GM19324 (cell line): ENCODE data around the gene NAALADL2.
A peak's percentile ranks its signal among the peaks of the same experiment; 100 is the strongest.
"Not testable (repeated sequence)": the region's sequence is repeated elsewhere in the genome, so short reads cannot be mapped to it uniquely, and the experiment has no call there.

Experiments
- ATAC-seq: cut with Tn5 transposase; IDR thresholded peaks from one replicate; pipeline ENCODE4 v1.9.1; 2021; ENCODE audit warnings: mild to moderate bottlenecking, moderate library complexity; ENCODE audit not compliant: unreplicated experiment, low FRiP score

The NAALADL2 gene

DNA sequence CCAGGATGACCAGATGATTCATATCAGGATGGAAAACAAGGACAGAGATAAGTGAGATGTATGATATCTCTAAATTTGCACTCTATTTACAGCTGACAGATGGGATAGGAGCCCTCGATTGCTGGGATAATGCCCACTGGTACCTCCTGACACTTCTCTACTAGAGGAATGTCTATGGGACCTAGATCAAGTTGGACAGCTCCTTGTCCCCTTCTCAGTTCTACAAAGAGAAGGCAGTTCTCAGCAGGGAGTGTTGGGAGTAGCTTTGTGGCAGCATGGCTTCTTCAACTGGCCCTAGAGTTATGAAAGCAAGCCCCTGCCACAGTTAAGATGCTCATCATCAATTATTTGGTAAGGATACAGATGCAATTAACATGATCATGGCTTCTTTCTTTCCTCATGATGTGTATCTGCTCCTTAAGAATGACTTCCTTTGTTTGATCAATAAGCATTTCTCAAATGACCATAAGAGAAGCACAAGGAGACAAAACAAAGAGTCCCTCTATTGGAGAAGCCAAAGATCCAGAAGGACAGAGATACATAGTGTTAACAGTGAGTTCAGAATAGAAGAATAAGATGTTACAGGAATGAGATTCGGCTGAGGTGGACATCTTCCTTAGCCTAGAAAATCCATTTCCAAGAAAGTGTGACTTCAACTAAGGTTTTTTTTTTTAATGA lies 481.3 kb downstream of the NAALADL2 start:
- ATAC-seq: no peak

DNA sequence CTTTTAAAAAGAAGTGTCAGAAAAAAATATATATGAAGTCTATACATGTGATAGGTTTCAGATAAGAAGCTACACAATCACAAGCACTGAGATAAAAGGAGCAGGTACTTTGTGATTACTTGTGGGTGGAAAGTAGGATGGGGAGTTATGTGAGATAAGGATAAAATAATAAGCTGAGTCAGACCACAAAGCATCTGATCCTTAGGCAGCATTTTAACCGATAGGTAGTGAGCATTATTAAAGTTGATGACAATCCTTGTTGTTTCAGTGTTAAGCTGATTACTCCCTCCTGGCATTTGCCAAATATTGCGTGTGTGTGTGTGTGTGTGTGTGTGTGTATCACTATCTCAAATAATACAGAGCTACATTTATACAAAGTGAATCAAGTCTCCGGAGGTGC lies 483.1 kb downstream of the NAALADL2 start:
- no peak for ATAC-seq

DNA sequence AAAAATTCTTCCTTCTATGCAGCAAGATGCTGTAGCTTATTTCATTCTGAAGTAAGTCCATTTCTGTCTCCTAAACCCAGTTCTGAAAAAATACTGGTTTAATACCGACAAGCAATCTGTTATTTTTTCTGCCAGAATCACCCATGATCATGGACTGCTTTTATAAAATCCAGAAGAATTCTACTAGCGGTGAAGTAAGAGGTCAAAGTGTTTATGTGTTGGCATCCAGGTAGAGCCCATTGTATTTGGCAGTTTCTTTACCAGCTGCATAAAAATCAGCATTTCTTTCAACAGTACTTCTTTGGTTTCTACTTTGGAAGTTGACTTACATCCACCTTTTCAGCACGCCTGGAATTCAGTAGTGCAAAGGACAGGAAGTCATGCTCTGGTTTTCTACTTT lies 484.8 kb downstream of the NAALADL2 start:
- no peak for ATAC-seq

DNA sequence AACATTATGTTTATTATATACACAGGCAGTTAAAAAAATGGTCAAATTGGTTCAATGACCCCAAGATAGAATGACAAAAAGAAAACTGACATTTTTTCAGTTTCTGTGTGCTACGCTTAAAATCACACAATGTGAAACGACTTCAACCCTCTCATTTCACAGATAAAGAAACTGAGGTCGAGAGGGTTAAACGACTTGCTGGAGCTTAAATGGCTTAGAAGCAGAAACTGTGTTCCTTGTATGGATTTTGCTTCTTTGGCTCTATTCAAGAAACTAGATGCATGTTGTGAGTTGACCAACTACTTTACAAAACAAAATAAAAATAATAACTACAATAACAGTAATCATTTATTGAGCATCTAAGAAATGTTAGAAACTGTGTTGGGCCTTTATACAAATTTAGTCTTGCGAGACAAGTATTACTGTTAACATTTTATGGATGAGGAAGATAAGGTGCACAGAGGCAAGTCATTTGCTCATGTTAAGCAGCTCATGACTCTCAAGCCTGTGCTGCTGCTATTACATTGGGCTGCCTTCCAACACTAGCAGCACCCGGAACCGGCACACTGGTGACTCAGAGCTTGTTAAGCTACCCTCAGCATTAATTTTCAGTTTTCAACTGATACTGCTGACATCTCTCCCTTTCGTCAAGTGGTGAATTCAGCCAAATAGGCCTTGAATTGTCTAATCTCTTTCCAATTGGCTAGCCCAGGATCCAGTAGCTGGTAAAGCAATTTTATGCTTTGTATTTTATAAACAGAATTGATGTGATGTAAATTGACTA lies 487.6 kb downstream of the NAALADL2 start:
- ATAC-seq: no peak

DNA sequence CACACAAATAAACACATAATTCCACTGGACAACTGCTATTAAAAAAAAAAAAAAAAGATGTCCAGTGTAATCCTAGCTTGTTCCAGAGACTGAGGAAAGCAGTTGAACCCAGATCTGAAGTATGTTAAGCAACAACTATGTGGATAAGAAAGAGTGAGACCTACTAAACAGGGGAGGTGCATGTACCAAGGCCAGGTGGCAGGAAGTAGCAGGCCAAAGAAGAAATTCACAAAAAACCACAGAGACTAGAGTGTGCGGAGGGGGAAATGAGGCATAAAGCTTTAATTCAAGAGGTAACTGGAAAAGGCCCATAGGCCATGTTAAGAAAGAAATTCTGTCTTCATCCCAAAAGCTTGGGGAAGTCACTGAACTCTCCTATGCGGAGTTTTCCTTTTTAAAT lies 490.0 kb downstream of the NAALADL2 start:
- peak; percentile 52 for ATAC-seq

DNA sequence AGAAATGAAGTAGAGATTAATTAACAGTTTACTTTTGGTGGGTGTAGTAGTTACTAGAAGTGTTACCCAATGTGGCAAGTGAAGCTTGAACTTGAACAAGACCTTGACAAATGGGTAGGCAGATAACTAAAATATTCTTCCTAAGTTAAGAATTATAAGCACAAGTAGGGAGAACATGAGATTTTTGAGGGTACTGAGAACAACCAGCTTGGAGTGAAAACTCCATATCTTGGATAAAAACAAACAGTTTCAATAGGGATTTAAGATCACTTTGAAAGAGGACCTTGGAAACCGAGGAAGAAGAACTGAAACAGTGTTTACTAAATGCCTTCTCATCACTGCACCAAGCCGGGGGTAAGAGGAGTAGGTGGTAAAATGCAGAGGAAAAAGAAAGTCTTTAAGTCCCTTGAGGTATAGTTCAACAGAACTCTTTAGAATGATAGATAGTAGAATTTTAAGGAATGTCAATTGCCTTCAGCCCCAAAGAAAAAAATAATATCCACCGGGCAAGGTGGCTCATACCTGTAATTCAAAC lies 496.7 kb downstream of the NAALADL2 start:
- no peak for ATAC-seq

DNA sequence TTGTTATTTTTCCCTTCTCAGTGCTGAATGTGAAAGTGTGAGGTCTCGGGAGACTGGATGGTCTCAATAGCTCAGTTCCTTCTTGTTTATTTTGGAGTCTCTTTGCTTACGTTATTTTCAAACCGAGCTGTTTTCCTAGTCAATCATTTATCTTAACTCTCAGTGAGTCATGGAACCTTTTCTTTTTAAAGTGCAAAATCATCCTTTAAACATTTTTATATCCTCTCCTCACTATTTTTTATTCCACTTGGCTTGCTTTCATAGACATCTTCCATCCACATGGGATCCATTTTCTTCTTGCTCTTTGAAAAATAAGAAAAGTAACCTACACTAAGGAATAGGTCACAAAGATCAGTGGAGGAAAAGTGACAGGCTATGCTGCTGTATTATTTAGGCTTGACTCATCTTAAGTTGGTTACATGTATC lies 497.8 kb downstream of the NAALADL2 start:
- no peak for ATAC-seq

DNA sequence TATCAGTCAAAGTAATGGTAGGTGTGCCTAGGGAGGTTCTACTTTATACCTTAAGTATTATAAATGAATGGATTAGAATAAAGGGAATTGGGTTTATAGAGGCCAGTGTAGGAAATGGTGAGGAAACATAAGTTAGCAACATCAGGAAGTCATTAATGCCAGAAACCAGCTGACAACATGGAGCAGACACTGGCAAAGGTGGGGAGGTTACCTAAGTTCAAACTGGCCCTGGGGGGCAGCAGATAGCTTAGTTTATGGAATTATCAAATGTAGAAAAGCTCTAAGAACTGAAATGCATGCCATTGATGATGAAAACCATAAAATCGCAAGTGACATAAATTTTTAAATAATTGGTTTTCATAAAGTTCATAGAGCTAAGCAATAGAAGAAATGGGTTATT lies 498.6 kb downstream of the NAALADL2 start:
- no peak for ATAC-seq

DNA sequence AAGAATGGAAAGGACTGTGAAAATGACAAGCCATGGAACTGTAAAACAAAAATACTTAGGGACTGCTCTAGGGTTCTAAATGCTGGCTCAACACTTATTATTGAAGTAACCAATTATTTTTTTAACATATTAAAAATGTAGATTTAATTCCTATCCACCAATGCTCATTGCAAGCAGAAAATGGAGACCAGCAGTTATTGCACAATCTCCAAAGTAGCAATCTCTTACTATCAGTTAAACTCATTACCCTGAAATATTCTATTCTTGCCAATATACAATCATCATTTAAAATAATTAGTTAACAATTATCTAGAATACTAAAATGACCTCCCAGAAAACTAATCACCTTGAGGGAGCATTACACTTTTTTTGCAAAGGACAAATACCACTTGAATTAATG lies 499.8 kb downstream of the NAALADL2 start:
- no peak for ATAC-seq

DNA sequence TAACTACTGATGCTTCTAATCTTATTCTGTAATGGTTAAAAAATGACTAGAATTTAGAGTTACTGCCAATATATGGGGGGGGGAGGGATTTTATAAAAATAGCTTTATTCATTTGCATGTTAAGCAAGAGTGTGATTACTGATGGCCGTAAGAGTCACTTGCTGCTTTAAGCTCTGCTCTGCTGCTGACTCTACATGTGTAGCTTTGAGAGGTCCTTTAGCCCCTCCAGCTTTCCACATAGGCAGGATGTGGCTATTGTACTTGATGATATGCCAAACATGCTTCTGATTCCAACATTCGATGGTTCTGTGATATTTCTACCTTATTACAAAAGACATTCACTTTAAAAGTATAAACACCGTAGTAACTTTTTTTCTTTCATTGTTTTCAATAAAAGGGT lies 511.3 kb downstream of the NAALADL2 start:
- ATAC-seq: not testable (repeated sequence)

DNA sequence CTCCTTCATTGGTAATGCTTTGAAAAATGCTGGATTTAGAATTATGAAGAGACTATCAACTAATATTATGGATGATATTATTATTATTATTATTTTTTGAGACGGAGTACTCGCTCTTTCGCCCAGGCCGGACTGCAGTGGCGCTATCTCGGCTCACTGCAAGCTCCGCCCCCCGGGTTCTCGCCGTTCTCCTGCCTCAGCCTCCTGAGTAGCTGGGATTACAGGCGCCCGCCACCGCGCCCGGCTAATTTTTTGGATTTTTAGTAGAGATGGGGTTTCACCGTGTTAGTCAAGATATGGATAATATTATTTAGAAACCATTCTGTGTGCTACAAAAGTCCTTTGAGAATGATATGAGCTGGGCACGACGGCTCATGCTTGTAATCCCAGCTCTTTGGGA lies 512.1 kb downstream of the NAALADL2 start:
- not testable (repeated sequence) for ATAC-seq

DNA sequence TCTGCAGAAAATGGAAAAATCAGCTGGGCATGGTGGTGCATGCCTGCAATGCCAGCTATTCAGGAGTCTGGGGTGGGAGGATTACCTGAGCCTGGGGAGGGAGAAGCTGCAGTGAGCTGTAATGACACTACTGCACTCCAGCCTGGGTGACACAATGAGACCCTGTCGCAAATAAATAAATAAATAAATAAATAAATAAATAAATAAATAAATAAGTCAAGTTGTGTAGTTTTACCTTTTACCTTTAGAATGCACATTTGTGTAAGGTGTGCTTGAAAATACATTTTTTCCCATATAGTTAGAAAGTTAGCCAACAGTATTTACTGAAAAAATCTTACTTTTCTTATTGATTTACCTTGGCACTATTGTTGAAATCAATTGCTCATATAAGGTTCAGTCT lies 515.6 kb downstream of the NAALADL2 start:
- no peak for ATAC-seq

DNA sequence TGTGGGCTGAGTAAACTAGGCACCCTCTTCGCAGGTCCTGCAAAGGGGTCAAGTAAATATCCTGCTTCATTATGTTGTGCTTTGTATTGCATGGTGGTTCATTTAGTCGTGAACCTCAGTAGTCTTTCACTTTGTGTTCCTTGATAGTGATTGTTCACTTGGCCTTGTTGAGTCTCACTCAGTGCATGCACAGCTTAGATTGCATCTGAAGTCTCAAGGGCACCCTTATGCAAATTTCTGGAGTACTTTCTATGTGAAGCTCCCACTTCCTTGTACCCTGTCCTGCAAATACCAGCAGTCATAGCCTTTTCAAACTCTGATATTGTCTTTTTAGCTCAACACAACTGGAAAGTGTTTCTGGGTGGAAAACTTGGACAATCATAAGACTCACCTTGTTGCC lies 519.2 kb downstream of the NAALADL2 start:
- peak; percentile 97 for ATAC-seq

DNA sequence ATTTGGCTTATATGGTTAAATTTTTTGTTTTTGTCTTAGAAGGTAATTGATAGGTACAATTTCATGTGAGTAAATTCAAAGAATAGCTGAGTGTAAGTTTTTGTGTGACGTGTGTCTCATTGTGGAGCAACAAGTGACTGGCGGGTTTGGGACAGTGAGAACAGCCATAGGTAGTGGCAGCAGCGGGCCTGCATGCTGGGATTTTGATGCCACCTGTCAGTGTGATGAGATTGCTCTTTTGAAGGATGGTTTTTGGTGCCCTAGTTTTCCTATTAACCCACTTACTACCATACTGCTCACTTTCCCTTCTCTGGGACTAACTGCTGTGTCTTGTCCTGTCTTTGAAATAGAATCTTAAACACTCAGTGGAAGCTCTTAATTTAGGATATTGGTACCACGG lies 522.6 kb downstream of the NAALADL2 start:
- ATAC-seq: no peak

DNA sequence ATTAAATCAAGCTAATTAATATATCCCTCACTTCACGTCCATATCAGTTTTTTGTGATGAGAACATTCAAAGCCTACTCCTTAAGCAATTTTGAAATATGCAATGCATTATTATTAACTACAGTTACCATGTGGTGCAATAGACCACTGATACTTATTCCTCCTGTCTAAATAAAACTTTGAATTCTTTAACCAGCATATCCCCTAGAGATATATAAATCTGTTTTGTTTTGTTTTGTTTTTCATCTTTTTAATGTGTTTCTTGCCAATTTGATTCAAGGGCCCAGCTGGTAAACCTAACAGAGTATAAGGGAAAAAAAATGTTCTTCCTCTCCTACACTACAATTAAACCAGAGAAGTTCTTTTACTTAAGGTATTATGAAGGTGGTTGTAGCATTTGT lies 524.2 kb downstream of the NAALADL2 start:
- ATAC-seq: no peak

DNA sequence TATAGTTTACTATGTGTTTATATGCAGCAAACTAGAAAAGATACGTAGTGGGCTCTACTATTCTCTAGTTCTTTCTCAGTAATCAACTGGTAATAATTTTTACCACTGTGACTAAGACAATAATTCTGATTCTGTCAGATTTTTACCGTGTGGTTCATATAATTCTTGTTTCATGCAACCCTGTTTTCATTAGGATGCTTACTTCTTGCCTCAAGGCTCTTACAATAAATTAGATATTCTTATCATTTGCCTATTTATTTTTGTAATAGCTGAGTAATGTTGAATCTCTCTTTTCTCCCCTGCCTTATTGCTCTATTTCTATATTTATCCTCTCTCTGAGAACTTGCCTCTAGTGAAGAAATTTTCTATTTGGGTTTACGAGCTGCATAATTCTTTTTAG lies 524.7 kb downstream of the NAALADL2 start:
- no peak for ATAC-seq

DNA sequence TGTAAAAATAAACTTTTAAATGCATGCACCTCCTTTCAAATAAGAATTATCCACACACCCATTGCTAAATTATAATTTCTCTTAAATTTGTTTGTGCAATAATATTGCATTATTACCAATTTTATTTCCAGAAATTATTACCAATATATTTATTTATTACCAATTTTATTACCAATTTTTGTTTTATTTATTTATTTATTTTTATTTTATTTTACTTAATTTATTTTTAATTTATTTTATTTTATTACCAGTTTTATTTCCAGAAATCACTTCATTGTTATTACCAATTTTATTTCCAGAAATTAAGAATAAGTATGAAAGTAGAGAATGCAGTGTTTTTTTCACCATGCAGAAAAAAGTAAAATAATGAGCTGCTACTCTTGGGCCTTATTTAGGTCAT lies 525.4 kb downstream of the NAALADL2 start:
- no peak for ATAC-seq

DNA sequence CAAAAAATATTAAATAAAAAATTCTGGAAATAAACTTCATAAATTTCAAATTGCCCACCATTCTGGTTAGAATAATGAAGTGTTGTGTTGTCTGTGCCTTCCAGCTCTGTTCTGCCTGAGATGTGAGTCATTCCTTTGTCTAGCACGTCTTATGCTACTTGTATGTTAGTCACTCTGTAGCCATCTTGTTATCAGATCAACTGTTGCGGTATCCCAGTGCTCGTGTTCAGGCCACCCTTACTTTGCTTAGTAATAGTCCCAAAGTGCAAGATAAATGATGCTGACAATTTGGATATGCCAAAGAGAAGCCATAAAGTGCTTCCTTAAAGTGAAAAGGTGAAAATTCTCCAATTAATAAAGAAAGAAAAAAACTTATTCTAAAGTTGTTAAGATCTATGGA lies 527.5 kb downstream of the NAALADL2 start:
- no peak for ATAC-seq

DNA sequence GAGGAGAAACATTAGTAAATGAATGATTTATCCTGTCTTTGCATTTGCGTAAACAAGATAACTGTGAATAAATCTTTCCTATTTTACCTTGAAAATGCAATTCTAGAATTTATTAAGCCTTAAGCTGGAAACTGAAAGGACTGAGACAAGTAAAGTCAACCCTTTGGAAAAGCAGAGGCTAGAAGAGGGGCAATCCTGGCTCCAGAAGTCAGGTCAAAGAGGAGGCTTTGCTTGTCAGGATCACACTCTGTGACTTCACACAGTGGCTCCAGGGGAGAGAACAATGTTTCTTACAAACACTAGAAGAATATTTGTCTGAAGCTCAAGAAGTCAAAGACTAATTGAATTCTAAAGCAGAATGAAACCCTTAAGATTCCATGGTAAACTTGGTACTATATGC lies 530.4 kb downstream of the NAALADL2 start:
- ATAC-seq: no peak

DNA sequence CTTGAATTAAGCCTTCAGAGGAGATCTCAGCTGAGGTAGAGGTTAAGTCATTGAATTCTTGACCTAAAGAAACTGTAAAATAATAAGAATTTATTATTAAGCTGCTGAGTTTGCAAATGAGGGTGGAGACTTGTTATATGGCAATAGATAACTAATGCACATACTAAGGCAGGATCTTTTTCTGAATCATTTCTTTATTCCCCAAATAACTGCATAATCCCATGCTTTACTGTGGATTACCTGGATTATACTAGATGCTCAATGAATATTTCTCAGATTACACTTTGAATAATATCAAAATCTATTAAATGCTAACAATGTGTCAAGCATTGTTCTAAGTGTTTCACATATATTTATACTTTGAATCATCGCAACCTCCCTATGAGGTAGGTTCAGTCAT lies 532.5 kb downstream of the NAALADL2 start:
- ATAC-seq: no peak

DNA sequence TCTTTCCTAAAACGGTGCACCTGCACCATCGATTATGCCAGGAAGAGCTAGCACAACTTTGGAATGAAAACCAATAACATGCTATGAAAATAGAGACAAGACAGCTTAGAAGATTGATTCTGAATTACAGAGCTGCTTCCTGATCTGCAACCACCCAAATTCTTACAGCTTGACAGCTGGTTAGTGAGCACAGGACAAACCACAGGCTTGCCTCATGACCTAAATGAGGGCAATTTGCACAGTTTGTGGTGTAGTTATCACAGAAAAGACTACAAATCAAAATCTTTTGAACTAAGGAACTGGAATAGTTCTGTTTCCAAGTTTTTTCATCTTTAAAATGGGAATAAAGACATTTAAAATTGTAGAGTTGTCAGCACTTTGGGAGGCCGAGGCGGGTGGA lies 533.5 kb downstream of the NAALADL2 start:
- ATAC-seq: no peak

DNA sequence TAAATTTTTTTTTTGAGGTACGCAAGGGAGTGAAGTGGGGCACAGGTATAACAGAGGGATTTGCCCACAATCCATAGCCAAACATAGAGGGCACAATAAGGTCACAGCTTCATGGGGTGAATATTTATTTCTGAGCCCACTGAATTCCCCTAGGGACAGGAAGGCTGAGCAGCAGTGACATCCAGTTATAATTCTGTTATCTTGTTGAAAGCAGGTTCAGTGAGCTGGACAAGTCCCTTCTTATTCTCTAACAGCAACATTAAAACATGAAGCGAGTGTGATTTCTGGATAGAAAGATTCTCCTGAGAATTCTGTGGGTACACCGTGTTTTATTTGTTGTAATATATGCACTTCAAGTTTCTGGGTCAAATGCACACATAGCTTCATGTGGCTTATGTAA lies 538.2 kb downstream of the NAALADL2 start:
- no peak for ATAC-seq
